Nephron (organoid): ENCODE measurements around the gene JMJD8.

ENCODE experiments used
- H3K27ac Mint-ChIP-seq, 3 experiments: 2 replicates each; pipeline ENCODE4 v1.8.0; 2020; ENCODE audit warnings: mixed read lengths in 3 of 3, mild to moderate bottlenecking in 2 of 3, moderate library complexity in 1 of 3
- H3K27me3 Mint-ChIP-seq: 2 replicates; pipeline ENCODE4 v1.8.0; 2021; ENCODE audit warnings: low read depth, mild to moderate bottlenecking, moderate library complexity, mixed read lengths
- H3K36me3 Mint-ChIP-seq: 2 replicates; pipeline ENCODE4 v1.8.0; 2020; ENCODE audit warnings: low read depth, mixed read lengths
- H3K4me1 Mint-ChIP-seq: 2 replicates; pipeline ENCODE4 v1.8.0; 2020; ENCODE audit warnings: mixed read lengths
- H3K4me3 Mint-ChIP-seq, 3 experiments: 2 replicates each; pipeline ENCODE4 v1.8.0; 2020; ENCODE audit warnings: mild to moderate bottlenecking in 3 of 3, mixed read lengths in 3 of 3, moderate library complexity in 2 of 3
- H3K9me3 Mint-ChIP-seq: 2 replicates; pipeline ENCODE4 v1.8.0; 2020; ENCODE audit warnings: mixed read lengths
- CTCF ChIP-seq, 3 experiments: fragments of 200-600 bp; sonication (generic); IDR thresholded peaks; one replicate each; pipeline ENCODE4 v1.5.0; 2021; ENCODE audit warnings: antibody characterized with exemption in 3 of 3; ENCODE audit not compliant: unreplicated experiment in 3 of 3

JMJD8 gene

GRCh38 chr16:719815-720446 is 35.8 kb upstream of the JMJD8 start:
- H3K27ac Mint-ChIP-seq, result peak overlapping the region; percentile 88 to 94 (median 90)
- no peaks in the 10 kb centered on the region for H3K9me3 Mint-ChIP-seq
- no peaks in the 10 kb centered on the region for H3K36me3 Mint-ChIP-seq
- no peak for TF ChIP-seq CTCF (IDR thresholded peaks at IDR 0.05; ENCODE audit: unreplicated experiment in 3 of 3)
- peak overlapping the region; percentile 84 to 90 (median 88) for H3K4me3 Mint-ChIP-seq
- peaks cover 11% of the 10 kb centered on the region for H3K4me1 Mint-ChIP-seq
- peaks cover 12% of the 10 kb centered on the region for H3K27me3 Mint-ChIP-seq

GRCh38 chr16:718922-719321 is 34.8 kb upstream of the JMJD8 start:
- Mint-ChIP-seq H3K36me3 (no peaks in the 10 kb centered on the region), H3K4me1 (peaks cover 11% of the 10 kb centered on the region), H3K9me3 (no peaks in the 10 kb centered on the region), H3K27me3 (peaks cover 13% of the 10 kb centered on the region), H3K27ac (peak overlapping the region in 2 of 3 experiments; percentile 48 to 51), H3K4me3 (peak overlapping the region; percentile 84 to 90 (median 88))
- TF ChIP-seq CTCF (IDR thresholded peaks at IDR 0.05; ENCODE audit: unreplicated experiment in 3 of 3), result no peak

- Mint-ChIP-seq H3K27ac (no peak overlapping the region), H3K27me3 (peaks cover 17% of the 10 kb centered on the region), H3K4me1 (peaks cover 11% of the 10 kb centered on the region), H3K9me3 (no peaks in the 10 kb centered on the region), H3K36me3 (no peaks in the 10 kb centered on the region), H3K4me3 (peak overlapping the region in 2 of 3 experiments; percentile 88 to 90)
- no peak for TF ChIP-seq CTCF (IDR thresholded peaks at IDR 0.05; ENCODE audit: unreplicated experiment in 3 of 3)
Observed at GRCh38 chr16:718389-718788, 34.3 kb upstream of the JMJD8 start.

GRCh38 chr16:717450-718245 is 33.5 kb upstream of the JMJD8 start:
- H3K27me3 Mint-ChIP-seq, result peaks cover 19% of the 10 kb centered on the region
- no peaks in the 10 kb centered on the region for H3K9me3 Mint-ChIP-seq
- H3K4me1 Mint-ChIP-seq, result peaks cover 14% of the 10 kb centered on the region
- peak overlapping the region in 1 of 3 experiments; percentile 30 for H3K4me3 Mint-ChIP-seq
- H3K36me3 Mint-ChIP-seq, result no peaks in the 10 kb centered on the region
- no peak for TF ChIP-seq CTCF (IDR thresholded peaks at IDR 0.05; ENCODE audit: unreplicated experiment in 3 of 3)
- H3K27ac Mint-ChIP-seq, result no peak overlapping the region

GRCh38 chr16:716768-717325 is 32.7 kb upstream of the JMJD8 start:
- H3K27ac Mint-ChIP-seq, result no peak overlapping the region
- H3K9me3 Mint-ChIP-seq, result no peaks in the 10 kb centered on the region
- no peaks in the 10 kb centered on the region for H3K36me3 Mint-ChIP-seq
- peak overlapping the region; percentile 78 to 80 (median 78) for H3K4me3 Mint-ChIP-seq
- TF ChIP-seq CTCF (IDR thresholded peaks at IDR 0.05; ENCODE audit: unreplicated experiment in 3 of 3), result no peak
- H3K27me3 Mint-ChIP-seq, result peaks cover 21% of the 10 kb centered on the region
- H3K4me1 Mint-ChIP-seq, result peaks cover 15% of the 10 kb centered on the region
